HEK293T (cell line): ENCODE results near the gene PPP6R3.

Experiments used
- ARNT ChIP-seq: fragments of 450-650 bp; IDR thresholded peaks from 2 replicates; pipeline ENCODE4 v1.6.1; 2017; ENCODE audit warnings: mild to moderate bottlenecking
- BHLHE40 ChIP-seq: fragments of 450-650 bp; IDR thresholded peaks from 2 replicates; pipeline ENCODE4 v1.6.1; 2016; ENCODE audit warnings: mild to moderate bottlenecking, moderate library complexity, borderline replicate concordance
- ELF4 ChIP-seq: fragments of 450-650 bp; IDR thresholded peaks from 2 replicates; pipeline ENCODE4 v1.6.1; 2017; ENCODE audit warnings: antibody characterized with exemption
- FOXM1 ChIP-seq: fragments of 450-650 bp; IDR thresholded peaks from 2 replicates; pipeline ENCODE4 v1.6.1; 2017; ENCODE audit warnings: mild to moderate bottlenecking, borderline replicate concordance
- PKNOX1 ChIP-seq: fragments of 450-650 bp; IDR thresholded peaks from 2 replicates; pipeline ENCODE4 v1.6.1; 2016
- ZNF384 ChIP-seq: fragments of 450-650 bp; IDR thresholded peaks from 2 replicates; pipeline ENCODE4 v1.6.1; 2016

GRCh38 chr11:68538025-68538424 lies 77.5 kb downstream of the PPP6R3 start:
- TF ChIP-seq ARNT, result no peak
- no peak for TF ChIP-seq ZNF384
- no peak for TF ChIP-seq ELF4
- no peak for TF ChIP-seq BHLHE40
- TF ChIP-seq PKNOX1, result no peak
- TF ChIP-seq FOXM1, result no peak
